Activated CD8-positive, alpha-beta memory T cell treated with anti-CD3 and anti-CD28 coated beads, Interleukin-2, amount 50 U/mL, for 48 hours (primary cell): ENCODE results near the gene FMNL3.
A peak's percentile ranks its signal among the peaks of the same experiment; 100 is the strongest.
"Not testable (repeated sequence)": the region's sequence is repeated elsewhere in the genome, so short reads cannot be mapped to it uniquely, and the experiment has no call there.

Experiments used
- DNase-seq: peaks from one replicate; pipeline ENCODE4 v3.0.0-alpha.2; 2020

The FMNL3 gene

DNA sequence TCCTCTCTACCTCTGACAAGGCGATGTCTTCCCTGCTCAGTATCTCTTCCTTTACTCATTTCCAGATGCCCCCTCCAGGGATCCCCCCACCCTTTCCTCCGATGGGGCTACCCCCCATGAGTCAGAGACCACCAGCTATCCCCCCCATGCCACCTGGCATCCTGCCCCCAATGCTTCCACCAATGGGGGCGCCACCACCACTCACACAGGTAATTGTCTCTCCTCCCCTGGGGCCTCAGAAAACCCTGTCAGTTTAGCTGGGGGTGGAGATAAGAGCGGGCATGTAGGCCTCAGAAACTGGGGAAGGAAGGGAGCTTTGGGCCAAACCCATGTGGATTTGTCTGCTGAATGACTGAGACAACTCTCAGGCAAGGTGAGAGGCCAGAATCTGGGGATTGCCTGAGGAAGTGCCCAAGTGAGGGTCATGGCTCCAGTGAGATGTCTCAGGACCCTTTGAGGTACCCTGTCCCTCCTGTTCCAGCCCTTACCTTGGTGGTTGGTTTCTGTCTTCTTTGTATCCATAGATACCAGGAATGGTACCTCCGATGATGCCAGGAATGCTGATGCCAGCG, 75.8 kb downstream of the FMNL3 start:
- peak; percentile 49 for DNase-seq

DNA sequence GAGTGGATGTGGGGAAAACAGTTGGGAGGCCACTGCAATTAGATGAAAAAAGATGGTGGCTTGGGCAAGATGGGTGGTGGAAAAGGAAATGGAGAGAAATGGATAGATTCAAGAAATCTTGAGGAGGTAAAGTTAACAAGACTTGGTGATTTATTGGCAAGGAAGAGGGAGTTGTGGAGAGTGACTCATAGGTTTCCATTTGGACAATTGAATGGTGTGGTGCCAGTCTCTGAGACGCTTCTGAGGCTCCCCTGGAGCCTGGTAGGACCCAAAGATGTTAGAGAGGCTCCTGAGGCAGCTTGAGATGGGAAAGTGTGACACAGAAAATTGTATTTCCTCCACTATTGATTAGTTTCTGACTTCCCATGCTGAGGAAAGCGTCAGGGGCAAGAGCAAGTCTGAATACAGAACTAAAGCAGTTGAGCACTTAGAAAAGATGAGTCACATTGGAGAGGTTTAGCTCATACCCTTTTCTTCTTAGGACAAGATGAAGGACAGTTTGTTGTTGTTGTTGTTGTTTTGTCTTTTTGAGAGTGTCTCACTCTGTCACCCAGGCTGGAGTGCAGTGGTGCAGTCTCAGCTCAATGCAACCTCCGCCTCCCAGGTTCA, 79.3 kb downstream of the FMNL3 start:
- DNase-seq = no peak

DNA sequence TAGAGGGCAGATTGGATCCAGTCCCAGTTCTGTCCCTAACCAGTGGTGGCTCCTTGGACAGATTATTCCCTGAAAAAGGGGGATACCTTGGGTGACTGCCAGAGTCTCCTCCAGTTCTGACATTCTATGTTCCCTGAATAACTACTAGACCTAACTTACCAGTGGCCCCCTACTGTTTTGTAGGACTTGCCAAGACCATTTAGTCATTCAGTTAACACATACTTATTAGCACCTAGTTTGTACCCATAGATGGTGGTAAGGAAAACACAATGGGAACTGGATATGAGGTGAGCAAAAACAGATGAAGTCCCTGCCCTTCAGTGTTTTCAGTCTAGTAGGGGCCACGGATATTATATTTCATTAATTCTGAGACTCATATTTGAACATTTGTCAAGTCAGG, 80.4 kb downstream of the FMNL3 start:
- no peak for DNase-seq

DNA sequence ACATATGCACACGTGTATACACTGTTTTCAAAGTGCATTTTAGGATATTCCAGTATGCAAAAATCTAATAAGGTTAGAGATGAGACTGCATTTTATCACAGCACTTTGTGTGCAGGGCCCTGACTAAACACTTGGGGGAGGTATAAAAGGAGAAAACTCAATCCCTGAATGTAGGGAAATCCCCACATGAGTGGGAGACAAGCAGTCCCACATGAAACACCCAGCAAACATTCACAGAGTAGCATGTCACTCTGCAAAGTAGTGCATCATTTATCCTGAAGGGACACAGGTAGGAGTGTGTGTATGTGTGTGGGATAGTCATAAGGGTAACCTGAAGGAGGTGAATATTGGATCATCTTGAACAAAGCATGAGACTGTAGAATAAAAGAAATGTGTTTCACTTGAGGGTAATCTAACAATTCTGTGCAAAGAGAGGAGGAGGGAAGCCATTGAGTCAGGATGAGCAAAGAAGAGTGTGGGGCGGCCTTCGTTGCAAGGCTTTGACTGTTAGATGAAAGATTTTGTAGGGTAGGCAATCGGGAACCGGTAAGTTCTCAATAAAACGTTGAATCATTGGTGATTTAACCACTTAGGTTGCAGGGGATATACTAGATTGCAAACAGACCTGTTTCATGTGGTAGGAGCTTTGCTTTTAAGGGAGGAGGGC, 80.9 kb downstream of the FMNL3 start:
- DNase-seq = no peak

DNA sequence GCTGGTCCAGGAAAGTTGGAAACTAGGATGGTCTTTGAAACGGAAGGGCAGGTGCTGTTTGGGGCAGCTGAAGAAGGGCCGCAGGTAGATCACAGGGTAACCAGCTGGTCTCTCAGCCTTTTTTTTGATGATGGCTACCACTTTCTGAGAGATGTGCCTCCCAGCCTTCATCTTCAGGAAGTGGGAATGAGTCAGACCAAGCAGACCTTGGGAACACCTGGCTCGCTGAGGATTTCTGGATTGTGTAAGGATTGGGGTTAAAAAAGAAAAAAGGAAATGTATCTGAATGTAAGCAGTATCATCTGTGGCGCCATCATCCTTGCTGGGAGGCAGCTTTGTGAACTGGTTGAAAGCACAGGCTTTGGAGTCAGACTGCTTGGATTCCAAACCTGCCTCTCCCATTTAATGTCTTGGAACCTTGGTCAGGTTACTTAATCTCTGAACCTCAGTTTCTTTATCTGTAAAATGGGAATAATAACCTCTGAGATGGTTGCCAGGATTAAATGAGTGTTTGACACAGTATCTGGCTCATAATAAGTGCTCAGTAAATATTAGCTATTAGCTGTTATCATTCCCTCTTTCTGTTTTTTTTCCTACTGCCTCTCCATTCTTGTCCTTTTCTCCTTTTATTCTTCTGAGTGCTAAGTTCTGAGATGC, 82.2 kb downstream of the FMNL3 start:
- DNase-seq = no peak

DNA sequence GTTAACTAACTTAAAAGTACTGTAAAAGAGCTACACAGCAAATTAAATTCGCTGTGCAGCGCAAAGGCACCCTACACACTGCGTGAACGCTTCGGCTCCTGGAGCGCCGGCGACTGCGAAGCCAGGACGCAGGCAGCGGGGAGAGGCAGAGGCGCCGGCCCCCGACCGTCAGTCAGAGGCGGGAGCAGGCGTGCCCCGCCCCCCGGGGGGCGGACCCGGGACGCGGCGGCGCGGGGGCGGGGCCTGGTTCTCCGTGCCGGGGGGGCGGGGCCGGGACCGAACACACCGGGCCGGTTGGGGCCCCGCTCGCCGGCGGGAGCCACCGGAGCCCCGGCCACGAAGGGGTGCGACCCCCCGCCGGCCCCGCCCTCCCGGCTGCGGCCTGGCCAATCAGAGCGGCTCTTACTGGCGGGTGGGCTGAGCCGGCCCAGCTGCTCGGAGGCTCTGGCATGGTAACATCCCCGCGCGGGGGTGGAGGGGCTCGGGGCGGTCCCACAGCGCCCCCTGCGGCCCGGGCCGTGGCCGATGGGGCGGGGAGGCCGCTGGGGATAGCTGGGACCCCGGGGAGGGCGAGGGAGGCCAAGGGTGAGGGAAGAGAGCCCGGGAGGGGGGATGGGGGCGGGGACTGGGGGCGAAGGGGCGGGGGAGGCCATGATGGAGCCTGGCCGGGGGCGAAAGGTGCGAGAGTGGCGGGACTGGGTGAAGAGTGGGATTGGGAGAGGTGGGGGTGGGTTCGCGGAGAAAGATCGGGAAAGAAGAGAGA, 83.9 kb downstream of the FMNL3 start, which contains the start of gene PRPF40B:
Gene PRPF40B (plus strand): TSS at position 420 of the 763 bp plus-strand sequence. CDS start 30 bp downstream, at position 450.
- peak; percentile 92 for DNase-seq

DNA sequence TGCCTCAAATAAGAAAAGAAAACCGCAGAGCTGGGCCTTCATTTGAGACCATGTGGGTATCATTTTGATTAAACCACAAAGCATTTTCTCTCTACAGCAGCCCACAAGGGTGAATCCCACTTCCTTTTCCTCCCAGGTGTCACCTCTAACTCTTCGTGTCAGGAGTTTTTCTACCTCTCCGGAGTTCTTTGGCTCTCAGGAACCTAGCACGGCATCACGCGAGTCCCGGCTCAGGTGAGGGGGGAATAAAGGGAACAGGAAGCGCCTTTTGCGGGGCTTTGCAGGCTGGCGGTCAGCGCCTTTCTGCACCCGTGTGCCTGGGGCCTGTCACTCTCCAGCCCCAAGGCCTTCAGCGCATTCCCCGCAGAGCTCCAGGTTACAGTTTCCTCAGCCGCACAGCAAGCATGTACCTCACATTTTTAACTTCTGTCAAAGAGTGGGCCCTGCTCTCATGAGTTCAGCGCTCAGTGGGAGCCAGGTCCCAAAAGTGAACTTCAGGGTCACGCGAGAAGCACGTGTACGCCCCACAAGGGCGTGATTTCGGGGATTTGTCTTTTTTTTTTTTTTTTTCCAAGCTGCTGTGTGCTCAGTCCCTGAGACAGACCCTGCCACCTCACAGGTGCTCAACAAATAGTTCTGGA, 84.6 kb downstream of the FMNL3 start:
- DNase-seq = peak; percentile 73

DNA sequence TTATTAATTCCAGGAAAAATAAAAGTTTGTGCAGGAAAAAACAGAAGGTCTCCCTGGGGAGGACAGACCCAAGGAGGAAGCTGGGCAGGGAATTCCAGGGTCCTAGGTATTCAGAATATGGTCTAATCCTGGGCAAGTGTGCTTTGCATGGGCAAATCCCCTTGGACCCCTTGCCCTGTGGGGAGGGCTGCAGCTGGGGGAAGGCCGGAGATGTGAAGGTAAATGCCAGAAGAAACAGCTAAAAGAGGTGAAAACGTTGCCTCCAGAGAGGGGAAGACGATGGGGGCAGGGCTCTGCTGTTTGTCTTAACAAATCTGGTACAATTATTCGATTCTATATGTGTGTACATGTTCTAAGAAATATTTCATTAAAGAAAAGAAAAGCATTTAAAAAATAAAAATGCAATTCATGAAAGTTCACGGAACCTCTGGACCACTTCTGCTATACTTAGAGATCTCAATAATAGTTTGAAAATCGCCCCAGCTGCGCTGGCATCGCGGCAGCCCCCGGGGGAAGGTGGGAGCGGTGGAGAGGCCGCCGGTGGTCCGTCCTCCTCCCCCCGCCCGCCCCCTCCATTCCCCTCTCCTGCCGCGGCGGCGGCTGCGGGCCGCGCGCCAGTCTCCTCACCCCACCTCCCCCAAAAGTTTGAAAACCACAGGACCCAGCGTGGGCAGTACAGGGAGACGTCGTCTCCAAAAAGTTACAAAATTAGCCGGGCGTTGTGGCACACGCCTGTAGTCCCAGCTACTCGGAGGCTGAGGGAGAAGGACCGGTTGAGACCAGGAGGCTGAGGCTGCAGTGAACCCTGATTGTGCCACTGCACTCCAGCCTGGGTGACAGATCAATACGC, 85.3 kb downstream of the FMNL3 start:
- DNase-seq = peak; percentile 70

DNA sequence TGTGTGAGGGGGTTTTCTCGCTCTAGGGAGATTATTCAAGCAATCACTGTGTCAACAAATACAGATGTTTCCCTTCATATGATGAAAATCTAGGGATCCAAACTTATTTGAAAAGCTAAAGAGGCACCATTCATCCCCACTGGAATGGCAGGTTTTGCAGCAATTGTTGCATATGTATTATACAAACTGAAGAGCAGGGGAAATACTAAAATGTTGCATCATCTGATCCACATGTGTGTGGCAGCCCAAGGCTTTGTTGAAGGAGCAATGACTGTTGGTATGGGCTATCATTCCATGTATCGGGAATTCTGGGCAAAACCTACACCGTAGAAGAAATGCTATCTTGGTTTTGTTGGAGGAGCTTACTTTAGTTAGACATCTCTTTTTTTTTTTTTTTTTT, 87.9 kb downstream of the FMNL3 start:
- no peak for DNase-seq

DNA sequence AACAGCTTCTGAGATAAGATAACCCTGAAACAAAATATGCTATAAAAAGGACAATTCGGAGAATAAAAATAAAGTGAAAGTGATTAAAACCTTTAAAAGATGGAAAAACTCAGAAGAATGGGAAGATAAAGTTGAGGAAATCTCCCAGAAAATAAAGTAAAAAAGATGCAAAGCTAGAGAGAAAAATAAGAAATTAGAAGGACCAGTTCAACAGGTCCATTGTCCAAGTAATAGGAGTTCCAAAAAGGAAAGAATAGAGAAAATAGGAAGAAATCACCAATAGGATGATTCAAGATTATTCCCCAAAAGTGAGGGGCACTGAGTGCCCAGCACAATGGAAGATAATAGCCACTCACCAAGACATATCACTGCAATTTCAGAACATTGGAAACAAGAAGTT, 88.6 kb downstream of the FMNL3 start:
- no peak for DNase-seq

DNA sequence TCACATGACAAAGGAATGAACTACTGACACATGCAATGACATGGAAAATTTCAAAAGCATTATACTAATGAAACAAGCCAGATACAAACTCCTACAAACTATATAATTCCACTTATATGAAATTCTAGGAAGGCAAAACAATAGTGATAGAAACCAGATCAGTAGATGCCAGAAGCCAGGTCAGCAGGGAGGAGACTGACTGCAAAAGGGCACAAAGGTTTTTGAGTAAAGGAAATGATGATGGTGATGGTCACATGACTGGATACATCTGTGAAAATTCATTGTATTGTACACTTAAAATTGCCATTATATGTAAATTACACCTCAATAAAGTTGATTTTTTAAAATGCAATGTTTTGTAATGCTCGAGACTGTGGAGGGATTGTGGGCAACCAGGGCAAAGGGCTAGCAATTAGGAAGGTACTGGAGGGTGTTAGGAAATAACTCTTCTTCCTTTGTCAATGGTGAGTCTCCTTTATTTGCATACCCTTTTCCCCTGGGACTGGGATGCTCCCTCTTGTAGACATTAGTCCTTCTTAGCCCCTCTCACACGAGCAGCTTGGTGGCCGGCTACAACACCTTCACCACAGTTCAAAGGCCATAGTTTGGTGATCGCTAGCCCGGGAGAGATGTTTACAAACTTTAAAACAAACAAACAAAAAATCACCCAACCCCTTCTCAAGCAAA, 90.5 kb downstream of the FMNL3 start:
- DNase-seq = no peak

DNA sequence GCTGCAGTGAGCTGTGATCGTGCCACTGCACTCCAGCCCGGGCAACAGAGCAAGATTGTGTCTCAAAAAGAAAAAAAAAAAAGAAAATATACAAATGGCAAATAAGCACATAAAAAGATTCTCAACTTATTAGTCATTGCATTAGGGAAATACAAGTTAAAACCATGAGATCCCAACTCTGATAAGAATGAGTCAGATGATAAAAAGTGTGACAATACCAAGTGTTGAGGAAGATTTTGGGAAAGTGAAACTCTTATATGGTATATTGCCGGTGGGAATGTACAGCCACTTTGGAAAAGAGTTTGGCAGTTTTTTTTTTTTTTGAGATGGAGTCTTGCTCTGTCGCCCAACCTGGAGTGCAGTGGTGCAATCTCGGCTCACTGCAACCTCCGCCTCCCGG, 91.5 kb downstream of the FMNL3 start:
- DNase-seq = no peak

DNA sequence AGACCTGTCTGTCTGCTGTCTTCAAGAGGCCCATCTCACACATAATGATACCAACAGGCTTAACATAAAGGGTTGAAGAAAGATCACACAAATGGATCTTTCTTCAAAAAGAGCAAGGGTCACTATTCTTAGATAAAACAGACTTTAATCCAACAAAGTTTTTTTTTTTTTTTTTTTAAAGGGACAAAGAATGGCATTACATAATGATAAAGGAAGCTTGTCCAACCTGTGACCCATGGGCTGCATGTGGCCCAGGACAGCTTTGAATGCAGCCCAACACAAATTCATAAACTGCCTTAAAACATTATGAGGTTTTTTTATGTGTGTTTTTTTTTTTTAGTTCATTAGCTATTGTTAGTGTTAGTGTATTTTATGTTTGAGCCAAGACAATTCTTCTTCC, 95.0 kb downstream of the FMNL3 start:
- no peak for DNase-seq

DNA sequence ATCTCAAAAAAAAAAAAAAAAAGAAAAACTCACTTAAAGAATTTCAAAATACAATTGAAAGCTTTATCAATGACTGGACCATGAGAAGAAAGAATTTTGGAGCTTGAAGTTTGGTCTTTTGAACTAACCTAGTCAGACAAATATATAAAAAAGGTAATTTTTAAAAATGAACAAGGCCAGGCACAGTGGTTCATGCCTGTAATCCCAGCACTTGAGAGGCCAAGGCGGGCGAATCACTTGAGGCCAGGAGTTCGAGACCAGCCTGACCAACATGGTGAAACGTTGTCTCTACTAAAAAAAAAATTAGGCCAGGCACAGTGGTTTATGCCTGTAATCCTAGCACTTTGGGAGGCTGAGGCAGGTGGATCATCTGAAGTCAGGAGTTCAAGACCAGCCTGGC, 96.4 kb downstream of the FMNL3 start:
- not testable (repeated sequence) for DNase-seq

DNA sequence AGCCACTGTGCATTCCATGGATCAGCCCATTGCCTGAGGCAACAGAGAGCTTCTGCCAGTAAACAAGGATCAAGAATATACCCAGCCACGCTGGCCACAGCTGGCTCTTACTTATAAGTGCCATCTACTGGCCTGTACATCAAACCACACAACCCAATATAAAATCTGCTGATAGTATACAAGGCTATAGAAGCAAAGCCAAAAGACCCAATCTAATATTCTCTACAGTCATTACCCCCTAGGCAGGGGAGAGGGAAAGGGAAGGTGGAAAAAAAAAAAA, 97.4 kb downstream of the FMNL3 start:
- DNase-seq = no peak

DNA sequence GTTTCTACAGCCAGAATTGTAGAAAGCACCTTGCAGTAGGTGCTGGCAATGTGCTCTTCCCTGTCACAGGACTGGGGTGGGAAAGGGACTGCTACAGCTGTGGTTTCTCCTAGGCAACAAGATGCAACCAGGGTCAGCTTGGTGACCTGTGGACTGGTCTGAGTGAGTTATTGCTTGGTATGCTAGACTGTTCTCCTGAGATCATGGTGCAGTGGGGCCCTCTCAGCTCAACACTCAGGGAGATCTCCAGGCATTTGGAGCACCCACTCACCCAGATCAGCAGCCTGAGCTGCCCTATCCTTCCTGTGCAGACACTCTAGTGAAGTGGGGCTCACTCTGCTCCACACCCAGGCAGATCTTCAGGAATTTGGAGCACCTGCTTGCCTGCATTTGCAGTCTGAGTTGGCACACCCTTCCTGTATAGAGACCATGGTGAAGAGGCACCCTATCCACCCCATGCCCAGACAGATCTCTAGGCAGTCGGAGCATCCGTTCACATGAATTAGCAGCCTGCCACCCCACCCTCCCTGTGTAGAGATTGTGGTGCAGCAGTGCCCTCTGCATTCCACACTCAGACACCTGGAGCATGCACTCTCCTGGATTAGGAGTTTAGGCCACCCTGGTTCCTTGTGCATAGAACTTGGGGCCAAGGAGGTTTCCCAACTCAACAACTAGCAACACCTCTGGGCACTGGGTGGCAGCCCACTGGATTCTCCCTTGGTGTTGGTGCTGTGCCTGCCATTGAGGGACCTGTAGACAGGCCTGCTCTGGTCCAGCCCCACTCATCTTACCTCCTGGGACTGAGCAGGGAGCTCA, 97.9 kb downstream of the FMNL3 start:
- DNase-seq = peak; percentile 32

DNA sequence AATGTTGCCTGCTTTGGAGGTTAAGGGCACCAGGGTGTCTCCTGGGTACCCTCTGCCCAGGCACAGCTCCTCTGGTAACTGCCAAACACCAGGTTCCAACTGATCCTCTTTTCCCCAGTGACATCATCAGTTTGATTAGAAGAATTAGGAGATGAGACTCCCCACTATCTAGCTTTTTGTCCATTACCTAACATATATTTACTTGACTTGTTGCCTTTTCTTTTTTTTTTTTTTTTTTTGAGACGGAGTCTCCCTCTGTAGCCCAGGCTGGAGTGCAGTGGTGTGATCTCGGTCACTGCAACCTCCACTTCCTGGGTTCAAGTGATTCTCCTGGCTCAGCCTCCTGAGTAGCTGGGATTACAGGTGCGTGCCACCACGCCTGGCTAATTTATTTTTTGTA, 101.7 kb downstream of the FMNL3 start, which contains the start of gene FAM186B:
Gene FAM186B (minus strand): TSS at position 101 of the 400 bp plus-strand sequence. CDS start 162 bp downstream, outside the sequence.
- not testable (repeated sequence) for DNase-seq

DNA sequence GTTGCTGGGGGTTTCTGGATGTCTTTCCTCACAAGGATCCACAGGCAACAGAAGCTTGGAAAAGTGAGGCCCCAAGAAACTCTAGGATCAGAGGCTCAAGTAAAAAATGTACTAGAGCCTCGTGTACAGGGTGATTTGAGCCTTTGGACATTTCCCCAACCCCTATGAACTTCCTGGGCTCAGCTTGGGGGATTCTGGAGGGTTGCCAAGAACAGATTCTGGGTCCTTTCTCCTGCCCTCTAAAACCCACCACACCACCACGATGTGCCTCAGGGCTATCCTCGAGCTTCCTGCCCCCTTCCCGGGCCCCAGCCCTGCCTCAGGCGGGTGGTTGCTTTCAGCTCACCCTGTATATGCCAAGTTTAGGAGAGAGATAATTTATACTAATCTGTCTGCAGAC, 102.3 kb downstream of the FMNL3 start:
- peak; percentile 34 for DNase-seq

DNA sequence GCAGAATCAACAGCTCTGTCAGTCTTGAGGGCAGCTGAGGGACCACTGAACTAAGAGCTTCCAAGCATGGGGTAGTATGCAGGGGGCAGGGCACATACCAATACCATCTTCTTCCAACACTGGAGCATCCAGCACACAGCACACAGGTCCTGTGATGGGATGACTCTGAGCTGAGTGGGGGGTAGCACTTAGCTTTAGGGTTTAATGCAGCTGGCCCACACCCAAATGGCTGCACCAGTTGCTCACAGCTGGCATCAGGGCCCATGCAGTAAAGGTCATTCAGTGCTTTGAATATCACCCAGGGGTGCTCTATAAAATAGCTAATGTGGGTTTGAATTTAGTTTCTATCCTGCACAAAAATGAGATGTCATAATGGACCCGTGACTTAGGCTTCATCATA, 103.5 kb downstream of the FMNL3 start:
- DNase-seq = no peak

DNA sequence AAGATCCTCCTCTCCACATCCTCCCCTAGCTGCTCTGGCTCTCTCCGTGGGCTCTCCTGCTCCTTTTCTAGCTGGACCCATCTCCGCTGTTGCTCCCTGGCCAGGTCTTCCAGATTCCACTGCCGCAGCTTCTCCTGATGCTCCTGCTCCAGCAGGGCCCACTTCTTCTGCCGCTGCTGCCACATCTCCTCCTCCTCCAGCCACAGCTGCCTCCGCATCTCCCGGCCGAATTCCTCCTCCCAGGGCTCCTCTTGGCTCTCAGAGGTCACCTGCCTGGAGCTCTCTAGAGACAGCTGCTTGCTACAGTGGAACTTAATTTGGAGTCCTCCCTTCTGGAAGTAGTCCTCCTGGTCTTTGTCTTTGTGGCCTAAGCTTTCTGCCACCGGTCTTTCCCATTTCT, 107.2 kb downstream of the FMNL3 start:
- DNase-seq = no peak
